Neural crest cell (in vitro differentiated cells): ENCODE measurements around the gene TMEM44. TPM values are rescaled to one million over a fixed set of nuclear protein-coding genes. Genes with fewer than 3 reads are reported as not detected.
"Not testable (repeated sequence)": the region's sequence is repeated elsewhere in the genome, so short reads cannot be mapped to it uniquely, and the experiment has no call there.

Source experiments
- DNase-seq: peaks from one replicate; pipeline ENCODE4 v3.0.0; 2021; ENCODE audit warnings: low read depth, mixed read lengths, low spot score
- H3K27ac Mint-ChIP-seq: one replicate; pipeline ENCODE4 v1.8.0; 2021; ENCODE audit warnings: mild to moderate bottlenecking, mixed read lengths; ENCODE audit not compliant: unreplicated experiment
- H3K27me3 Mint-ChIP-seq: 2 replicates; pipeline ENCODE4 v1.8.0; 2021; ENCODE audit warnings: low read depth, mild to moderate bottlenecking, mixed read lengths
- H3K36me3 Mint-ChIP-seq: 2 replicates; pipeline ENCODE4 v1.8.0; 2021; ENCODE audit warnings: low read depth, mild to moderate bottlenecking, mixed read lengths
- H3K4me1 Mint-ChIP-seq: 2 replicates; pipeline ENCODE4 v1.8.0; 2021; ENCODE audit warnings: mixed read lengths
- H3K4me3 Mint-ChIP-seq: one replicate; pipeline ENCODE4 v1.8.0; 2021; ENCODE audit warnings: mild to moderate bottlenecking, mixed read lengths
- H3K9me3 Mint-ChIP-seq: 2 replicates; pipeline ENCODE4 v1.8.0; 2021; ENCODE audit warnings: mixed read lengths
- total RNA-seq: library from RNA; stranded (reverse); gene quantifications from 2 replicates; pipeline ENCODE4 v1.2.1, GENCODE V29; 2021
- TF ChIP-seq, protein P1 (sequence below): fragments of 200-600 bp; sonication (generic); conservative IDR thresholded peaks from 2 replicates; pipeline ENCODE4 v1.5.0; 2021; ENCODE audit warnings: antibody characterized with exemption, mild to moderate bottlenecking

The TMEM44 gene
- total RNA-seq, 1 donor from 2014 or later = 43.8 TPM

DNA sequence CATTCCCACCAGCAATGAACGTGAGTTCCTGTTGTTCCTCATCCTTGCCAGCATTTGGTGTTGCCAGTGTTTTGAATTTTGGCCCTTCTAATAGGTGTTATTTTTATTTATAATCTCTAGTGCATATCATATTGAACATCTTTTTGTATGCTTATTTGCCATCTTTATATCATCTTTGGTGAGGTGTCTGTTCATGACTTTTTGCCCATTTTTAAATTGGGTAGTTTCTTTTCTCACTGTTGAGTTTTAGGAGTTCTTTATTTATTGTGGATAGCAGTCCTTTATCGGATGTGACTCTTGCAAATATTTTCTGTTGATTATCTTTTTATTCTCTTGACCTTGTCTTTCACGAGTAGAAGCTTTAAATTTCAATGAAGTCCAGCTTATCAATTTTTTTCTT is 86.2 kb downstream of the TMEM44 start:
- TF ChIP-seq, protein P1, sequence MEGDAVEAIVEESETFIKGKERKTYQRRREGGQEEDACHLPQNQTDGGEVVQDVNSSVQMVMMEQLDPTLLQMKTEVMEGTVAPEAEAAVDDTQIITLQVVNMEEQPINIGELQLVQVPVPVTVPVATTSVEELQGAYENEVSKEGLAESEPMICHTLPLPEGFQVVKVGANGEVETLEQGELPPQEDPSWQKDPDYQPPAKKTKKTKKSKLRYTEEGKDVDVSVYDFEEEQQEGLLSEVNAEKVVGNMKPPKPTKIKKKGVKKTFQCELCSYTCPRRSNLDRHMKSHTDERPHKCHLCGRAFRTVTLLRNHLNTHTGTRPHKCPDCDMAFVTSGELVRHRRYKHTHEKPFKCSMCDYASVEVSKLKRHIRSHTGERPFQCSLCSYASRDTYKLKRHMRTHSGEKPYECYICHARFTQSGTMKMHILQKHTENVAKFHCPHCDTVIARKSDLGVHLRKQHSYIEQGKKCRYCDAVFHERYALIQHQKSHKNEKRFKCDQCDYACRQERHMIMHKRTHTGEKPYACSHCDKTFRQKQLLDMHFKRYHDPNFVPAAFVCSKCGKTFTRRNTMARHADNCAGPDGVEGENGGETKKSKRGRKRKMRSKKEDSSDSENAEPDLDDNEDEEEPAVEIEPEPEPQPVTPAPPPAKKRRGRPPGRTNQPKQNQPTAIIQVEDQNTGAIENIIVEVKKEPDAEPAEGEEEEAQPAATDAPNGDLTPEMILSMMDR = no peak
- H3K9me3 Mint-ChIP-seq = peaks cover 6% of the 10 kb centered on the region
- DNase-seq = no peak
- no peak overlapping the region for H3K27ac Mint-ChIP-seq
- H3K4me1 Mint-ChIP-seq = peaks cover 12% of the 10 kb centered on the region
- H3K4me3 Mint-ChIP-seq = no peak overlapping the region
- H3K36me3 Mint-ChIP-seq = peaks cover 2% of the 10 kb centered on the region
- no peaks in the 10 kb centered on the region for H3K27me3 Mint-ChIP-seq

GRCh38 chr3:194545538-194545937 is 87.7 kb downstream of the TMEM44 start:
- not testable (repeated sequence) for H3K27ac Mint-ChIP-seq, DNase-seq, H3K9me3 Mint-ChIP-seq, H3K4me1 Mint-ChIP-seq, H3K36me3 Mint-ChIP-seq, H3K4me3 Mint-ChIP-seq, H3K27me3 Mint-ChIP-seq

GRCh38 chr3:194543550-194543949 is 89.7 kb downstream of the TMEM44 start:
- H3K4me1 Mint-ChIP-seq = peaks cover 1% of the 10 kb centered on the region
- no peak for DNase-seq
- H3K9me3 Mint-ChIP-seq = peaks cover 6% of the 10 kb centered on the region
- no peaks in the 10 kb centered on the region for H3K27me3 Mint-ChIP-seq
- TF ChIP-seq, protein P1 = no peak
- H3K4me3 Mint-ChIP-seq = no peak overlapping the region
- no peak overlapping the region for H3K27ac Mint-ChIP-seq
- H3K36me3 Mint-ChIP-seq = peaks cover 2% of the 10 kb centered on the region

DNA sequence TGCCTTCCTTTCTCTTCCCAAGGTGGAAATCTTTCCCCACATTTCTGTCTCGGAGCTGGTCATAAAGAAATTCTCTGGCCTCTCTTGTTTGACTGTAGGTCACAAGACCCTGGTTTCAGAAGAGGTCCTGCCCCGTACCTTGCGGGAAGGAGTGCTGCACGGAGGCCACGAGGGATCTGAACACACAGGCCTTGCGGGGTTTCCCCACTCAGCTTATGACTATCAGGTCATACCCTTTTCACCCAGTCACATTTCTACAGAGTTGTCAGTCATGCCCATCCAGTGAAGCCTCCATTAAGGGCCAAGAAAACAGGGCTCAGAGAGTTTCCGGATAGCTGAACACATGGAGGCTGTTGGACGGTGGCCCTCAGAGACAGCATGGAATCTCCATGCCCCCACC is 91.7 kb downstream of the TMEM44 start:
- Mint-ChIP-seq H3K4me1 (no peaks in the 10 kb centered on the region), H3K27me3 (no peaks in the 10 kb centered on the region), H3K36me3 (no peaks in the 10 kb centered on the region), H3K9me3 (no peaks in the 10 kb centered on the region), H3K4me3 (no peak overlapping the region), H3K27ac (no peak overlapping the region)
- no peak for DNase-seq
- TF ChIP-seq, protein P1 = no peak

GRCh38 chr3:194540274-194540905 is 92.8 kb downstream of the TMEM44 start:
- no peaks in the 10 kb centered on the region for H3K27me3 Mint-ChIP-seq
- H3K4me1 Mint-ChIP-seq = no peaks in the 10 kb centered on the region
- DNase-seq = no peak
- no peaks in the 10 kb centered on the region for H3K36me3 Mint-ChIP-seq
- H3K4me3 Mint-ChIP-seq = no peak overlapping the region
- H3K9me3 Mint-ChIP-seq = no peaks in the 10 kb centered on the region
- H3K27ac Mint-ChIP-seq = peak overlapping the region; percentile 1
- TF ChIP-seq, protein P1 = no peak

GRCh38 chr3:194539498-194539897 is 93.7 kb downstream of the TMEM44 start:
- no peaks in the 10 kb centered on the region for H3K27me3 Mint-ChIP-seq
- H3K4me1 Mint-ChIP-seq = no peaks in the 10 kb centered on the region
- H3K4me3 Mint-ChIP-seq = no peak overlapping the region
- peaks cover 5% of the 10 kb centered on the region for H3K9me3 Mint-ChIP-seq
- DNase-seq = no peak
- TF ChIP-seq, protein P1 = no peak
- no peak overlapping the region for H3K27ac Mint-ChIP-seq
- no peaks in the 10 kb centered on the region for H3K36me3 Mint-ChIP-seq
